Stomach (tissue), 9 donors: ENCODE results near the gene STARD10. TPM values are rescaled to one million over a fixed set of nuclear protein-coding genes. Genes with fewer than 3 reads are reported as not detected.
"Not testable (repeated sequence)": the region's sequence is repeated elsewhere in the genome, so short reads cannot be mapped to it uniquely, and the experiment has no call there.

Source experiments
- DNase-seq, 2 donors: peaks; one replicate each; pipeline versions ENCODE4 v3.0.0 to v3.0.0-alpha.2; 2013 to 2019
- H3K27ac ChIP-seq, 5 donors: fragments of 200-600 bp in 4 of 5; sonication (generic) in 4 of 5; one replicate each; pipeline ENCODE4 v1.5.1; 2013 to 2019; ENCODE audit warnings: mild to moderate bottlenecking in 1 of 5, moderate library complexity in 1 of 5
- H3K27me3 ChIP-seq, 3 donors: fragments of 200-600 bp; sonication (generic); one replicate each; pipeline ENCODE4 v1.5.1; 2017 to 2019; ENCODE audit warnings: mixed run types in 1 of 3
- H3K36me3 ChIP-seq, 4 donors: fragments of 200-600 bp; sonication (generic); 1 replicate in 3 of 4; 2 replicates in 1 of 4; pipeline ENCODE4 v1.5.1; 2016 to 2019
- H3K4me1 ChIP-seq, 4 donors: fragments of 200-600 bp; sonication (generic); one replicate each; pipeline ENCODE4 v1.5.1; 2016 to 2019
- H3K4me3 ChIP-seq, 4 donors: fragments of 200-600 bp; sonication (generic) in 3 of 4; one replicate each; pipeline ENCODE4 v1.5.1; 2016 to 2019; ENCODE audit warnings: mild to moderate bottlenecking in 1 of 4
- H3K9me3 ChIP-seq, 4 donors: fragments of 200-600 bp; sonication (generic); one replicate each; pipeline ENCODE4 v1.5.1; 2016 to 2019
- EP300 ChIP-seq: sonication (generic); formaldehyde crosslinking; IDR thresholded peaks from one replicate; pipeline ENCODE4 v1.6.1; 2017; ENCODE audit warnings: antibody characterized with exemption
- POLR2A ChIP-seq, 4 donors: fragments of 450-650 bp; IDR thresholded peaks; one replicate each; pipeline ENCODE4 v1.6.1; 2016; ENCODE audit warnings: antibody characterized with exemption in 4 of 4, control low read depth in 2 of 4, mild to moderate bottlenecking in 1 of 4, moderate library complexity in 1 of 4
- POLR2AphosphoS5 ChIP-seq, 3 donors: sonication (generic); formaldehyde crosslinking; IDR thresholded peaks; one replicate each; pipeline ENCODE4 v1.6.1; 2016; ENCODE audit warnings: antibody characterized with exemption in 3 of 3
- WGBS, 5 donors: extraction: QIAGEN DNeasy Blood & Tissue Kit in 3 of 5; methylation state at CpG; one replicate each; pipeline versions ENCODE4 v1.1.5 to v1.1.7; 2013 to 2018; 5-methylcytosine and 5-hydroxymethylcytosine counted together
- intact Hi-C: fragments of 100-400 bp; cut with DNase I; formaldehyde crosslinking; loops from one replicate; pipeline ENCODE4 v1.15.1; 2023; ENCODE audit warnings: low total_unique reads
- polyA plus RNA-seq, 3 donors: library from polyadenylated mRNA; stranded (reverse); fragments of 200-250 nt; gene quantifications; one replicate each; pipeline ENCODE4 v1.2.3, GENCODE V29; 2013
- total RNA-seq, 5 donors: library from RNA; depleted of rRNA; stranded (reverse); fragments of >200 nt; gene quantifications; one replicate each; pipeline versions ENCODE4 v1.1.0 to v1.2.3, GENCODE V29; 2014 to 2016
- TF ChIP-seq, protein P1 (sequence below), 7 experiments: fragments of 450-650 bp in 4 of 7; fragments of 200-600 bp in 3 of 7; sonication (generic) in 3 of 7; IDR thresholded peaks; one replicate each; pipeline ENCODE4 v1.5.1; 2016 to 2019; ENCODE audit warnings: antibody characterized with exemption in 7 of 7, control low read depth in 2 of 7, mild to moderate bottlenecking in 1 of 7
- donor health status: healthy with polysubstance abuse.
- donor health status: Bipolar disorder and iron deficiency.
- donor health status: healthy.

Gene STARD10
- total and polyA plus RNA-seq, 8 donors: 125 to 950 (median 346) TPM

DNA sequence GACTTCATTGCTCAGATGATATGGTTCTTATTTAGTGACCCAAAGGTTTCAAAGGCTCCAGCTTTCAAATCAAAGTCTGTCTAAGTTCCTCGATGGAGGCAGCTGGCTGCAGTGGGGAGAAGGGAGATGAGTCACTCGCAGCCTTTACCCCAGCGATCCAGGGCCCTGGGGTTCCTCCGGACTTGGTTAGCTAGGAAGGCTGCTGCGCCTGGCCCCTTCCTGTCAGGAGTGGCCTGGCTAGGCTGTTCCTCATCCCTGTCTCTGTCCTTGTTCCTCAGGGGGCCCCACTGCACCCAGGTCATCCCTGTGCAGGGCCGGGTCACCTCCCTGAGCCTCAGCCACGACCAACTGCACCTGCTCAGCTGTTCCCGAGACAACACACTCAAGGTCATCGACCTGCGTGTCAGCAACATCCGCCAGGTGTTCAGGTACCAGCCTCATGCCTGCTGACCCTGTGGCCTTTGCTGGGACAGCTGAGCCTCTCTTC is 34.3 kb upstream of the STARD10 start:
- Histone ChIP-seq H3K4me1 (peaks cover 3 to 27% (median 17%) of the 10 kb centered on the region in 4 donors), H3K27me3 (no peaks in the 10 kb centered on the region), H3K9me3 (no peaks in the 10 kb centered on the region), H3K27ac (peak overlapping the region; percentile 6 to 78 (median 51)), H3K4me3 (no peak overlapping the region), H3K36me3 (peaks cover 8 to 72% (median 14%) of the 10 kb centered on the region in 4 donors)
- WGBS, 5 donors: 57 to 72% (median 66%) methylated on average over 11 of the region's 11 CpGs
- intact Hi-C loops: no loop called here
- DNase-seq: no peak
- TF ChIP-seq EP300 (no peak), POLR2AphosphoS5 (IDR thresholded peaks at IDR 0.05) (no peak), POLR2A (IDR thresholded peaks at IDR 0.05) (no peak)
- TF ChIP-seq, protein P1, sequence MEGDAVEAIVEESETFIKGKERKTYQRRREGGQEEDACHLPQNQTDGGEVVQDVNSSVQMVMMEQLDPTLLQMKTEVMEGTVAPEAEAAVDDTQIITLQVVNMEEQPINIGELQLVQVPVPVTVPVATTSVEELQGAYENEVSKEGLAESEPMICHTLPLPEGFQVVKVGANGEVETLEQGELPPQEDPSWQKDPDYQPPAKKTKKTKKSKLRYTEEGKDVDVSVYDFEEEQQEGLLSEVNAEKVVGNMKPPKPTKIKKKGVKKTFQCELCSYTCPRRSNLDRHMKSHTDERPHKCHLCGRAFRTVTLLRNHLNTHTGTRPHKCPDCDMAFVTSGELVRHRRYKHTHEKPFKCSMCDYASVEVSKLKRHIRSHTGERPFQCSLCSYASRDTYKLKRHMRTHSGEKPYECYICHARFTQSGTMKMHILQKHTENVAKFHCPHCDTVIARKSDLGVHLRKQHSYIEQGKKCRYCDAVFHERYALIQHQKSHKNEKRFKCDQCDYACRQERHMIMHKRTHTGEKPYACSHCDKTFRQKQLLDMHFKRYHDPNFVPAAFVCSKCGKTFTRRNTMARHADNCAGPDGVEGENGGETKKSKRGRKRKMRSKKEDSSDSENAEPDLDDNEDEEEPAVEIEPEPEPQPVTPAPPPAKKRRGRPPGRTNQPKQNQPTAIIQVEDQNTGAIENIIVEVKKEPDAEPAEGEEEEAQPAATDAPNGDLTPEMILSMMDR (IDR thresholded peaks at IDR 0.05): no peak

DNA sequence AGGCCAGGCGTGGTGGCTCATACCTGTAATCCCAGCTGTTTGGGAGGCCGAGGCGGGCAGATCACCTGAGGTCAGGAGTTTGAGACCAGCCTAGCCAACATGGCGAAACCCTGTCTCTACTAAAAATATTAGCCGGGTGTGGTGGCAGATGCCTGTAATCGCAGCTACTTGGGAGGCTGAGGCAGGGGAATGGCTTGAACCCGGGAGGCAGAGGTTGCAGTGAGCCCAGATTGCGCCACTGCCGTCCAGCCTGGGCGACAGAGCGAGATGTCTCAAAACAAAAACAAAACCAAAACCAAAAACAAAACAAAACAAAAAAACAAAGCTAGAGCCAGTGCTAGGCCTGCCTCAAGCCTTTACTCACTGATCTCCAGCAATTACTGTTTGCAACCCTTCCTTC is 33.8 kb upstream of the STARD10 start:
- Histone ChIP-seq H3K27ac (peak overlapping the region in 4 of 5 donors; percentile 46 to 78 (median 54)), H3K4me1 (peaks cover 3 to 24% (median 18%) of the 10 kb centered on the region in 4 donors), H3K36me3 (peaks cover 8 to 76% (median 14%) of the 10 kb centered on the region in 4 donors)
- H3K9me3 ChIP-seq, DNase-seq, intact Hi-C loops, H3K27me3 ChIP-seq, H3K4me3 ChIP-seq: not testable (repeated sequence)
- WGBS, 5 donors: 73 to 81% (median 78%) methylated on average over 11 of the region's 11 CpGs

DNA sequence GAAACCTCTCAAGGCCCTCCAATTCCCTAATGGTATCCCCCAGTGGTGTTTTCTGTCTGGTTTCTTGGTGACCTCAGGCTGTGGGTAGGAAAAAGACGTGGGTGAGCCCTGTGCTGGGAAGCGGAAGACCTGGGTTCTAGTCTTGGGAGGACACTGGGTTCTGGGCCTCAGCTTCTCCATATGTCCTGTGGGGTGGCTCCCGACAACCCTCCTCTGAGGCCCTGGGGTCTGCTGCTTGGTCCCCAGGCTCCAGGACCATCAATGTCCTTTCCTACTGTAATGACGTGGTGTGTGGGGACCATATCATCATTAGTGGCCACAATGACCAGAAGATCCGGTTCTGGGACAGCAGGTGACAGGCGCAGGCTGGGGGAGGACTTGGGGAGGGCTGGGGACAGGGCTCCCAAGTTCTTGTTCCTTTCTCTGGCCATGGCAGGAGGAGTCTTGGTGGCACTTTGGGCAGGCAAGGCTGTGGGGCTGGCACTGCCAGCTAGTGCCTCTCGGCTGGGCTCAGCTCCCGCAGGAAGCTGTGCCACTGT is 33.2 kb upstream of the STARD10 start:
- intact Hi-C loops: no loop called here
- TF ChIP-seq POLR2A (IDR thresholded peaks at IDR 0.05) (no peak), POLR2AphosphoS5 (IDR thresholded peaks at IDR 0.05) (no peak), EP300 (no peak)
- TF ChIP-seq, protein P1 (IDR thresholded peaks at IDR 0.05): no peak
- DNase-seq: no peak
- peaks cover 8 to 81% (median 14%) of the 10 kb centered on the region in 4 donors for H3K36me3 ChIP-seq
- H3K27me3 ChIP-seq: no peaks in the 10 kb centered on the region
- H3K4me3 ChIP-seq: no peak overlapping the region
- peaks cover 3 to 23% (median 19%) of the 10 kb centered on the region in 4 donors for H3K4me1 ChIP-seq
- 76 to 91% (median 79%) methylated on average over 8 of the region's 8 CpGs for WGBS, 5 donors
- H3K9me3 ChIP-seq: no peaks in the 10 kb centered on the region
- peak overlapping the region in 4 of 5 donors; percentile 46 to 78 (median 54) for H3K27ac ChIP-seq

DNA sequence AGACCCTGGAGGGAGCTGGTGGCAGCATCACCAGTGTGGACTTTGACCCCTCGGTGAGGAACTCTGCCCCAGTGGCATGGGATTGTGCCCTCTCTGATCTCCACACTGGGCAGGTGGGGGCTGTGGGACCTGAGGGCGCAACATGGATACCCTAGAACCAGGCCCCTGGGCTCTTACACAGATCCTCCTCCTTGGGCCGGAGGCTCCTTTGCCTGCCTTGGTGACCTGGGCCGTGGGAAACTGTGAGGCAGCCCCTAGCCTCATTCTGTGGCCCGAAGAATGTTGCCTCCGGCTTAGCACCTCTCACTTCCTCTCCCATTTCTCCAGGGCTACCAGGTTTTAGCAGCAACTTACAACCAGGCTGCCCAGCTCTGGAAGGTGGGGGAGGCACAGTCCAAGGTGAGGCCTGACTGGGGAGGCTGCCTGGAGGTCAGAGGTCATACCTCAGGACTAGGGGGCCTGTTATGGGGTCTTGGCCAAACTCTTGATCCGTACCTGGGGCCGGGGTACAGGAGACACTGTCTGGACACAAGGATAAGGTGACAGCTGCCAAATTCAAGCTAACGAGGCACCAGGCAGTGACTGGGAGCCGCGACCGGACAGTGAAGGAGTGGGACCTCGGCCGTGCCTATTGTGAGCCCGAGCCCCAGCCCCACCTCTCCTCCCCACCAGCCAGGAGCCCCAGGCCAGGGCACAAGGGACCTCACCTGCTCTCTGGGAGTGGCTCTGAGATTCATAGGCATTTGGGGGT is 32.5 kb upstream of the STARD10 start:
- no peaks in the 10 kb centered on the region for H3K9me3 ChIP-seq
- peak overlapping the region in 1 of 5 donors; percentile 46 for H3K27ac ChIP-seq
- whole genome bisulfite sequencing, 5 donors: 81 to 96% (median 94%) methylated on average over 6 to 15 of the region's 15 CpGs
- H3K4me3 ChIP-seq: no peak overlapping the region
- H3K36me3 ChIP-seq: peaks cover 8 to 81% (median 14%) of the 10 kb centered on the region in 4 donors
- H3K4me1 ChIP-seq: peaks cover 5 to 23% (median 19%) of the 10 kb centered on the region in 4 donors
- no peak for DNase-seq
- intact Hi-C loops: no loop called here
- H3K27me3 ChIP-seq: no peaks in the 10 kb centered on the region
- no peak for TF ChIP-seq POLR2AphosphoS5 (IDR thresholded peaks at IDR 0.05)
- TF ChIP-seq, protein P1 (IDR thresholded peaks at IDR 0.05): no peak
- no peak for TF ChIP-seq POLR2A (IDR thresholded peaks at IDR 0.05)
- TF ChIP-seq EP300: no peak
